ENCODE results near the gene TEX22. TPM values are rescaled to one million over a fixed set of nuclear protein-coding genes. Genes with fewer than 3 reads are reported as not detected.

The TEX22 gene
- total and polyA plus RNA-seq, 2 experiments from 2014 or later, result 0.21 TPM

DNA sequence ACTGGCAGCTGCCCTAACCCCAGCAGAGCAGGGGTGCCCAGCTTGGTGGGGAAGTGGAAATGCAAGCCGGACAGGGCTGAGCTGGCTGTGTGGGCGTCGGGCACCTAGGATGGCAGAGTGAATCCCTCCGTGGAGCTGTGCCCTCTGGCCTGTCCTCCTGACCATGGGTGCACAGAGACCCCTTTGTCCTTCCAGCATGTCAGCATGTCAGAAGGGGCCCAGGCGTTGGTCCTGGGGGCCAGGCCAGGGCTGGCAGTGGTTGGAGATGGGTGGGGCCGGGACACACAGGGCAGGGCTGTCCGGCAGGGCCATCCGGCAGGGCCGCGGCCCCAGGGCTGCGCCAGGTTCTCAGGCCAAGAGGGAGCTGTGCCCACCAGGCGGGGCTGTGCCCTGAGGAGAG lies 8.8 kb upstream of the TEX22 start:
- Histone ChIP-seq H4K20me1 (replicated peaks; ENCODE audit: insufficient read depth) (no peaks in the 10 kb centered on the region), H3K27me3 (ENCODE audit: insufficient read depth) (no peaks in the 10 kb centered on the region), H3K4me2 (no peak overlapping the region), H3F3A (replicated peaks; ENCODE audit: low read depth) (0 out of 2 replicates have a peak, but pooled peaks cover 2% of the 10 kb centered on the region), H3K36me3 (ENCODE audit: insufficient read depth) (no peaks in the 10 kb centered on the region), H3K79me2 (replicated peaks; ENCODE audit: insufficient read depth) (no peaks in the 10 kb centered on the region), H3K4me1 (ENCODE audit: insufficient read depth) (no peaks in the 10 kb centered on the region), H2AFZ (no peak overlapping the region), H3K27ac (ENCODE audit: low read depth) (no peak overlapping the region), H3K9me2 (ENCODE audit: insufficient read depth) (no peaks in the 10 kb centered on the region), H3K4me3 (no peak overlapping the region)
- H3K27ac Mint-ChIP-seq, result no peak overlapping the region
- H3K4me3 Mint-ChIP-seq, result no peak overlapping the region
- TF ChIP-seq, protein P1, sequence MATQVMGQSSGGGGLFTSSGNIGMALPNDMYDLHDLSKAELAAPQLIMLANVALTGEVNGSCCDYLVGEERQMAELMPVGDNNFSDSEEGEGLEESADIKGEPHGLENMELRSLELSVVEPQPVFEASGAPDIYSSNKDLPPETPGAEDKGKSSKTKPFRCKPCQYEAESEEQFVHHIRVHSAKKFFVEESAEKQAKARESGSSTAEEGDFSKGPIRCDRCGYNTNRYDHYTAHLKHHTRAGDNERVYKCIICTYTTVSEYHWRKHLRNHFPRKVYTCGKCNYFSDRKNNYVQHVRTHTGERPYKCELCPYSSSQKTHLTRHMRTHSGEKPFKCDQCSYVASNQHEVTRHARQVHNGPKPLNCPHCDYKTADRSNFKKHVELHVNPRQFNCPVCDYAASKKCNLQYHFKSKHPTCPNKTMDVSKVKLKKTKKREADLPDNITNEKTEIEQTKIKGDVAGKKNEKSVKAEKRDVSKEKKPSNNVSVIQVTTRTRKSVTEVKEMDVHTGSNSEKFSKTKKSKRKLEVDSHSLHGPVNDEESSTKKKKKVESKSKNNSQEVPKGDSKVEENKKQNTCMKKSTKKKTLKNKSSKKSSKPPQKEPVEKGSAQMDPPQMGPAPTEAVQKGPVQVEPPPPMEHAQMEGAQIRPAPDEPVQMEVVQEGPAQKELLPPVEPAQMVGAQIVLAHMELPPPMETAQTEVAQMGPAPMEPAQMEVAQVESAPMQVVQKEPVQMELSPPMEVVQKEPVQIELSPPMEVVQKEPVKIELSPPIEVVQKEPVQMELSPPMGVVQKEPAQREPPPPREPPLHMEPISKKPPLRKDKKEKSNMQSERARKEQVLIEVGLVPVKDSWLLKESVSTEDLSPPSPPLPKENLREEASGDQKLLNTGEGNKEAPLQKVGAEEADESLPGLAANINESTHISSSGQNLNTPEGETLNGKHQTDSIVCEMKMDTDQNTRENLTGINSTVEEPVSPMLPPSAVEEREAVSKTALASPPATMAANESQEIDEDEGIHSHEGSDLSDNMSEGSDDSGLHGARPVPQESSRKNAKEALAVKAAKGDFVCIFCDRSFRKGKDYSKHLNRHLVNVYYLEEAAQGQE (IDR thresholded peaks at IDR 0.05; ENCODE audit: unreplicated experiment), result no peak
- TF ChIP-seq POLR2AphosphoS5 (IDR thresholded peaks at IDR 0.05; ENCODE audit: low read depth), result no peak
- TF ChIP-seq, protein P2, sequence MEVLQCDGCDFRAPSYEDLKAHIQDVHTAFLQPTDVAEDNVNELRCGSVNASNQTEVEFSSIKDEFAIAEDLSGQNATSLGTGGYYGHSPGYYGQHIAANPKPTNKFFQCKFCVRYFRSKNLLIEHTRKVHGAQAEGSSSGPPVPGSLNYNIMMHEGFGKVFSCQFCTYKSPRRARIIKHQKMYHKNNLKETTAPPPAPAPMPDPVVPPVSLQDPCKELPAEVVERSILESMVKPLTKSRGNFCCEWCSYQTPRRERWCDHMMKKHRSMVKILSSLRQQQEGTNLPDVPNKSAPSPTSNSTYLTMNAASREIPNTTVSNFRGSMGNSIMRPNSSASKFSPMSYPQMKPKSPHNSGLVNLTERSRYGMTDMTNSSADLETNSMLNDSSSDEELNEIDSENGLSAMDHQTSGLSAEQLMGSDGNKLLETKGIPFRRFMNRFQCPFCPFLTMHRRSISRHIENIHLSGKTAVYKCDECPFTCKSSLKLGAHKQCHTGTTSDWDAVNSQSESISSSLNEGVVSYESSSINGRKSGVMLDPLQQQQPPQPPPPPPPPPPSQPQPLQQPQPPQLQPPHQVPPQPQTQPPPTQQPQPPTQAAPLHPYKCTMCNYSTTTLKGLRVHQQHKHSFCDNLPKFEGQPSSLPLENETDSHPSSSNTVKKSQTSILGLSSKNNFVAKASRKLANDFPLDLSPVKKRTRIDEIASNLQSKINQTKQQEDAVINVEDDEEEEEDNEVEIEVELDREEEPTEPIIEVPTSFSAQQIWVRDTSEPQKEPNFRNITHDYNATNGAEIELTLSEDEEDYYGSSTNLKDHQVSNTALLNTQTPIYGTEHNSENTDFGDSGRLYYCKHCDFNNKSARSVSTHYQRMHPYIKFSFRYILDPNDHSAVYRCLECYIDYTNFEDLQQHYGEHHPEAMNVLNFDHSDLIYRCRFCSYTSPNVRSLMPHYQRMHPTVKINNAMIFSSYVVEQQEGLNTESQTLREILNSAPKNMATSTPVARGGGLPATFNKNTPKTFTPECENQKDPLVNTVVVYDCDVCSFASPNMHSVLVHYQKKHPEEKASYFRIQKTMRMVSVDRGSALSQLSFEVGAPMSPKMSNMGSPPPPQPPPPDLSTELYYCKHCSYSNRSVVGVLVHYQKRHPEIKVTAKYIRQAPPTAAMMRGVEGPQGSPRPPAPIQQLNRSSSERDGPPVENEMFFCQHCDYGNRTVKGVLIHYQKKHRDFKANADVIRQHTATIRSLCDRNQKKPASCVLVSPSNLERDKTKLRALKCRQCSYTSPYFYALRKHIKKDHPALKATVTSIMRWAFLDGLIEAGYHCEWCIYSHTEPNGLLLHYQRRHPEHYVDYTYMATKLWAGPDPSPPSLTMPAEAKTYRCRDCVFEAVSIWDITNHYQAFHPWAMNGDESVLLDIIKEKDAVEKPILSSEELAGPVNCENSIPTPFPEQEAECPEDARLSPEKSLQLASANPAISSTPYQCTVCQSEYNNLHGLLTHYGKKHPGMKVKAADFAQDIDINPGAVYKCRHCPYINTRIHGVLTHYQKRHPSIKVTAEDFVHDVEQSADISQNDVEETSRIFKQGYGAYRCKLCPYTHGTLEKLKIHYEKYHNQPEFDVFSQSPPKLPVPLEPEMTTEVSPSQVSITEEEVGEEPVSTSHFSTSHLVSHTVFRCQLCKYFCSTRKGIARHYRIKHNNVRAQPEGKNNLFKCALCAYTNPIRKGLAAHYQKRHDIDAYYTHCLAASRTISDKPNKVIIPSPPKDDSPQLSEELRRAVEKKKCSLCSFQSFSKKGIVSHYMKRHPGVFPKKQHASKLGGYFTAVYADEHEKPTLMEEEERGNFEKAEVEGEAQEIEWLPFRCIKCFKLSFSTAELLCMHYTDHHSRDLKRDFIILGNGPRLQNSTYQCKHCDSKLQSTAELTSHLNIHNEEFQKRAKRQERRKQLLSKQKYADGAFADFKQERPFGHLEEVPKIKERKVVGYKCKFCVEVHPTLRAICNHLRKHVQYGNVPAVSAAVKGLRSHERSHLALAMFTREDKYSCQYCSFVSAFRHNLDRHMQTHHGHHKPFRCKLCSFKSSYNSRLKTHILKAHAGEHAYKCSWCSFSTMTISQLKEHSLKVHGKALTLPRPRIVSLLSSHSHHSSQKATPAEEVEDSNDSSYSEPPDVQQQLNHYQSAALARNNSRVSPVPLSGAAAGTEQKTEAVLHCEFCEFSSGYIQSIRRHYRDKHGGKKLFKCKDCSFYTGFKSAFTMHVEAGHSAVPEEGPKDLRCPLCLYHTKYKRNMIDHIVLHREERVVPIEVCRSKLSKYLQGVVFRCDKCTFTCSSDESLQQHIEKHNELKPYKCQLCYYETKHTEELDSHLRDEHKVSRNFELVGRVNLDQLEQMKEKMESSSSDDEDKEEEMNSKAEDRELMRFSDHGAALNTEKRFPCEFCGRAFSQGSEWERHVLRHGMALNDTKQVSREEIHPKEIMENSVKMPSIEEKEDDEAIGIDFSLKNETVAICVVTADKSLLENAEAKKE (CRISPR knock-in tag; IDR thresholded peaks at IDR 0.05), result no peak
- no peak for TF ChIP-seq ZNF114 (CRISPR knock-in tag; IDR thresholded peaks at IDR 0.05)
- TF ChIP-seq EZH2phosphoT487 (IDR thresholded peaks at IDR 0.05; ENCODE audit: unreplicated experiment), result no peak
- TF ChIP-seq, protein P3, sequence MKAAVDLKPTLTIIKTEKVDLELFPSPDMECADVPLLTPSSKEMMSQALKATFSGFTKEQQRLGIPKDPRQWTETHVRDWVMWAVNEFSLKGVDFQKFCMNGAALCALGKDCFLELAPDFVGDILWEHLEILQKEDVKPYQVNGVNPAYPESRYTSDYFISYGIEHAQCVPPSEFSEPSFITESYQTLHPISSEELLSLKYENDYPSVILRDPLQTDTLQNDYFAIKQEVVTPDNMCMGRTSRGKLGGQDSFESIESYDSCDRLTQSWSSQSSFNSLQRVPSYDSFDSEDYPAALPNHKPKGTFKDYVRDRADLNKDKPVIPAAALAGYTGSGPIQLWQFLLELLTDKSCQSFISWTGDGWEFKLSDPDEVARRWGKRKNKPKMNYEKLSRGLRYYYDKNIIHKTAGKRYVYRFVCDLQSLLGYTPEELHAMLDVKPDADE (IDR thresholded peaks at IDR 0.05), result no peak
- no peak for TF ChIP-seq NANOG (IDR thresholded peaks at IDR 0.05; ENCODE audit: borderline replicate concordance)
- no peak for TF ChIP-seq EZH2 (IDR thresholded peaks at IDR 0.05; ENCODE audit: low read depth, unreplicated experiment)
- no peak for TF ChIP-seq JUNB (IDR thresholded peaks at IDR 0.05; ENCODE audit: unreplicated experiment)
- no peak for TF ChIP-seq ZNF331 (CRISPR knock-in tag; IDR thresholded peaks at IDR 0.05; ENCODE audit: low read depth)
- TF ChIP-seq STAT1 (IDR thresholded peaks at IDR 0.05; ENCODE audit: unreplicated experiment), result no peak
- TF ChIP-seq, protein P4, sequence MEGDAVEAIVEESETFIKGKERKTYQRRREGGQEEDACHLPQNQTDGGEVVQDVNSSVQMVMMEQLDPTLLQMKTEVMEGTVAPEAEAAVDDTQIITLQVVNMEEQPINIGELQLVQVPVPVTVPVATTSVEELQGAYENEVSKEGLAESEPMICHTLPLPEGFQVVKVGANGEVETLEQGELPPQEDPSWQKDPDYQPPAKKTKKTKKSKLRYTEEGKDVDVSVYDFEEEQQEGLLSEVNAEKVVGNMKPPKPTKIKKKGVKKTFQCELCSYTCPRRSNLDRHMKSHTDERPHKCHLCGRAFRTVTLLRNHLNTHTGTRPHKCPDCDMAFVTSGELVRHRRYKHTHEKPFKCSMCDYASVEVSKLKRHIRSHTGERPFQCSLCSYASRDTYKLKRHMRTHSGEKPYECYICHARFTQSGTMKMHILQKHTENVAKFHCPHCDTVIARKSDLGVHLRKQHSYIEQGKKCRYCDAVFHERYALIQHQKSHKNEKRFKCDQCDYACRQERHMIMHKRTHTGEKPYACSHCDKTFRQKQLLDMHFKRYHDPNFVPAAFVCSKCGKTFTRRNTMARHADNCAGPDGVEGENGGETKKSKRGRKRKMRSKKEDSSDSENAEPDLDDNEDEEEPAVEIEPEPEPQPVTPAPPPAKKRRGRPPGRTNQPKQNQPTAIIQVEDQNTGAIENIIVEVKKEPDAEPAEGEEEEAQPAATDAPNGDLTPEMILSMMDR (conservative IDR thresholded peaks at IDR 0.05; ENCODE audit: low read depth in 2 of 2), result no peak
- no peak for TF ChIP-seq CREB1 (CRISPR knock-in tag; IDR thresholded peaks at IDR 0.05; ENCODE audit: low read depth)
- DNase-seq (ENCODE audit: low spot score) (no peak), ATAC-seq (no peak; the same call in 2 of the 3 replicates)
- no peaks in the 10 kb centered on the region; the same call in 2 of the 3 replicates for H3K4me1 Mint-ChIP-seq
- H3K9me3 Mint-ChIP-seq, result no peaks in the 10 kb centered on the region
- peaks cover 10% of the 10 kb centered on the region for H3K27me3 Mint-ChIP-seq (ENCODE audit: insufficient read depth, low read depth, poor library complexity)
- H3K36me3 Mint-ChIP-seq (ENCODE audit: low read depth), result no peaks in the 10 kb centered on the region; the same call in 2 of the 3 replicates
